ENCODE measurements around the gene KCTD16.

KCTD16 gene

DNA sequence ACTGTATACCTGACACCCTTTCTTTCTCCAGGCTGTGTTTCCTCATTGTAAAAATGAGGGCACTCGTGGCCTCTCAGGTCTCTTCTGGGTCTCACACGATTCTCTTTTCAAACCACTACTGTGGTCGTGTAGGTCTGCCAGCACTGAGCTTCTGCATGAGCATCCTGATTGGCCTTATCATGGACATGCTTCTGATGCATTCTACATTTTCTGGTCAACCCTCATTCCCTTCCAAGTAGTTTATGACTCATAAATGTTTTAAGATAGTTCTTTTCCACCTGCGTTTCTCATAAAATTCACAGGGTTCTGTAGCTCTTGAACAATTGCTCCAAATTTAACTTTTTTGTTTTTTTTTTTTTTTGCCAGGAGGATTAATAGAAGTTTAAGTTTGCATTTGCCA, 294.8 kb downstream of the KCTD16 start:
- no peak for DNase-seq

DNA sequence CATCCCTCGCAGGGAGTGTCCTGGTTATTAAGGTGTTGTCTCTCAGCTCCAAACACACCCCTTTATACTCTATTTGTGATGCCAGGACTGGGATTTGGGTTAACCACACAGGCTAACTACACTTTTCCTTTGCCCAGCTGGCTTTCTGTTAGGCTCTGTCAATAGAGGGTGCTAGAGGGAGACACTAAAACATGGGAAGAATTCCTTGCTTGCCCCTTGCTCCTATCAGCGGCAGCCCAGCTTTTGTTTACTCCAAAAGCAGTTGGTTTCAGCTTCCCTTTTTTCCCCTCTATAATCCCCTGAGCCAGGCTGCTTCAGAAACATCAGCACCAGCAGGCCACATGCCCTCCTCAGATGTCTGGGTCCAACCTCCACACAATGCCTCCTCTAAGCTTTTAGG, 297.1 kb downstream of the KCTD16 start:
- DNase-seq: no peak

DNA sequence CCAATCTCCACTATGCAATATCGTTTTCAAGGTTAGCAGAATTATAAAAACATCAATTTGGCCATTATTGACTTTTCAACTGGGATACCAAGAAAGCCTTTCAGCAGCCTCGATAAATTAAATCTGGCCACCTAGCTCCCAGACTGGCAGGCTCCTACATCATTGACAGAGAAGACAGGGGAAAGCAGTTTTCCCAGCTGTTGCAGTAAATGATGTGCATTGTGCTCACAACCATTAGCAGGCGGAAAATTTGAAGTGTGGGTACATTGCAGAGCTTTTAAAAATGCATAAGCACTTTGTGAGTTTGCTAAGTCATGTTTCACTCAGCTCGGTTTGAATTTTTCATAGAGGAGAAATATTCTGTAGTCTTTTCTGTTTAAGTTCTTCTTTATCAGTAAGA, 297.9 kb downstream of the KCTD16 start:
- no peak for DNase-seq

DNA sequence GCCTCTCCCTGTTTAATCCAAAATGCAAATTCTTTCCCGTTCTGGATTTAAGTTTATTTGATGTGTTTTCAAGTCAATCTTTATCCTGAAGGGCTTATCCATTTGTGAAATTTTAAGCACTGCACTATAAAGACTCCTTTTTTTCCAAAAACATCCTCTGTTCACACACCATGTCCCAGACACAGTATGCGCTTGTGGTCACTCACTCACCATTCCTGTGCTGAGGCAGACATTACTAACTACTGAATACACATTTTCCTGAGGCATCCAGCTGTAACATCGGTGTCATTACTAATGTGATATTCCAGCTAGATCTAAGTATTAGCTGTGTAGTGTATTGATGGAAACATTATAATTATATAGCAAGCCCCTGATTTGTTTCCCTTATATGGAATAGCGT, 298.4 kb downstream of the KCTD16 start:
- DNase-seq: no peak

DNA sequence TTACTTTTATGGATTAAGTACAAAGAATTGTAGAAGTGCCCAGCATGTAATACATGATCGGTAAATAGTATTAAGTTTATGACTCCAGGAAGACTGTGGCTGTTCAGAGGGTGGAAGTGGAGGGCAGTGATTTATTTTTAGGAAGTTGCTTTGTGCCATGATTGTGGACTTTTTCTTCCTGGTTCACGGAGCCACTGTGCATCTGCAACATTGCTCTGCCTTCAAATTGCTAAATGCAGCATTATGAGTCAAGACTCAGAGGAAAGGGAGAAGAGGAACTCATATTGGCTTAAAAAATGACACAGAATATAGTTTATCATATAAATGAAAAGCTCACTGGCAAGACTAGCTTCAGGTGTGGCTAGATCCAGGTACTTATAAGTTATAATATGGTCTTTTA, 301.5 kb downstream of the KCTD16 start:
- DNase-seq: no peak

DNA sequence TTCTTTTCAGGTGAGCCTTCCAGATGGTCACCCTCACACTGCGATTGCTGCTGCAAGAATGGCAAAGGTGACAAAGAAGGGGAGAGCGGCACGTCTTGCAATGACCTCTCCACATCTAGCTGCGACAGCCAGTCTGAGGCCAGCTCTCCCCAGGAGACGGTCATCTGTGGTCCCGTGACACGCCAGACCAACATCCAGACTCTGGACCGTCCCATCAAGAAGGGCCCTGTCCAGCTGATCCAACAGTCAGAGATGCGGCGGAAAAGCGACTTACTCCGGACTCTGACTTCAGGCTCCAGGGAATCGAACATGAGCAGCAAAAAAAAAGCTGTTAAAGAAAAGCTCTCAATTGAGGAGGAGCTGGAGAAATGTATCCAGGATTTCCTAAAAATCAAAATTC, 303.0 kb downstream of the KCTD16 start:
- DNase-seq: no peak

DNA sequence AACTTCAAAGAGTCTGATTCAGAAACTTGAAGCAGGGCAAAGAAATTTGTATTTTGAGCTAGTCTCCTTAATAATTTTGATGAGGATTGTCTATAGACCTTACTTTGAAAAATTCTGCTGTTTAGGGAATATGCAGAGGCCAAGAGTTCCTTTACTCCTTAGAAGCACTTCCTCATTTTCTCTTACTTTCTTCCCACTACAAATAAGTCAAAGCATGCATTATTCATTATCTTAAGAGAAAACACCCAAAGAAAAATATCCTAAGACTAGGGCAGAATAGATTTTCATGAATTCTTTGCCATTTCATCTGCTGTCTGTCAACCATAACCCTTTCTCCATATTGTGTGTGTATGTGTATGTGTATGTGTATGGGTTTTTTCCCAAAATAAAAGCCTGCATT, 307.9 kb downstream of the KCTD16 start:
- no peak for DNase-seq

DNA sequence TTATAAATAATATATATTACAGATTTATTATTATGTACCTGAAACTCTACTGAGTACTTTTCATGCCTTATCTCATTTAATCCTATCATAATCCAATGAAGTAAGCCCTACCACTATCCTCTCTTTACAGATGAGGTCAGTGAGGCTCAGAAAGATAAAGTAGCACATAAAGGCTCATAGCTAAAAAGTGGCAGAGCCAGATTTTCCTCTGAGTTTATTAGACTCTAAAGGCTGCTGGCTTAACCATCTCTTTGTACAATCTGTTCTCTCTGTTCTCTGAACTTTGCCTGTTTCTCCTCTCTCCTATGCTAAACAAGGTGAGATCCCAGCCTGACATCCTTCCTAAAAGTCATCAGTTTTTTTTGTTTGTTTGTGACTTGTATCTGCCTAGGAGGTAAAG, 311.2 kb downstream of the KCTD16 start:
- no peak for DNase-seq

DNA sequence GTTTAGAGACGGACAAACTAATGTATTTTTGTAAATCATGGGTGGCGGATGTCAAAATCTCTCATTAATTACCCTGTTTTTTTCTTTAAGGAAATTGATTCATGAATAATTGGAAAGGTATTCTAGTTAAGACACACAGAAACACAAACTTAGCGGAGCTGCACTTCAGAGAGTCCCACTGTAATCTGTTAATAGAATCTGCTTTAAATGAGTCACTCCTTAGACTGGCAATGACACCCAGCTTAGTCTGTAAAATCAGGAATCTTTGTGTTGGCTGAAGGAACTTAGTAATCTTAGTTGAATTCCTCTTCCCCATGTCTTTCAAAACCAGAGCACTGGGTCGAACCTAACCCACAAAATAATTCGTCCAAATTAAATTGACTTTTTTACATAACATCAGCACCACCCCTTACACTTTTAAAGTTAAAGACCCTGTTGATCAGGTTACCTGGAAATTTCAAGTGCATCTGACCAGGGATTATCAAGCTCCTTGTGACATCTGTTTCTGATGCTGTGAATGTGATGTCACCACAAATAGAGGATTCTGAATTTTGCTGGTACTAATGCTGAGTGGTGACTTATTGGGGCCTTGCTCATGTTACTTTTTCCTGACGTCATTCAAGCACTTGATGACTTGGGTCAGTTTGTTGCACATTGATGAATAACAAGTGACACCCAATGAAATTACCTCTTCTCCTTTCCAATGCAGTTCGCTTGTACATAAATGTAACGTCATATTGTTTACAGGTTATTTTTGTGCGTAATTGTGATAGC, 313.6 kb downstream of the KCTD16 start:
- no peak for DNase-seq

DNA sequence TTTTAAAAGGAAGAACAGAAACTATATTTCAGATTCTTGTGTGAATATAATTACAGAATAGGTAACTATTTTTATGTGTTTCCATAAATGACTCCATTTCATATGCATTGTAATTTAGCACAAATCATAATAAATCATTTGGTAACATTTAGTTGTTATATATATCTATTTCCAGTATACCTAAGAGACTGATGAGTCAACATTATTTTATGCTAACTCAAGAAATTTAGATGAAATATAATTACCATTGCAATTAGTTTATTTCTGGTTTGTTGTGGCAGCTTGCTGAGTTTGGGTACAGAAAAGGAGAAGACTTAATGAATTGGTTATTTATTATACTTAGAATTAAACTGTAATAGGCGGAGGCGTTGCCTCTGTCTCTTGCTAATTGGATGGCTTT, 314.9 kb downstream of the KCTD16 start:
- no peak for DNase-seq

DNA sequence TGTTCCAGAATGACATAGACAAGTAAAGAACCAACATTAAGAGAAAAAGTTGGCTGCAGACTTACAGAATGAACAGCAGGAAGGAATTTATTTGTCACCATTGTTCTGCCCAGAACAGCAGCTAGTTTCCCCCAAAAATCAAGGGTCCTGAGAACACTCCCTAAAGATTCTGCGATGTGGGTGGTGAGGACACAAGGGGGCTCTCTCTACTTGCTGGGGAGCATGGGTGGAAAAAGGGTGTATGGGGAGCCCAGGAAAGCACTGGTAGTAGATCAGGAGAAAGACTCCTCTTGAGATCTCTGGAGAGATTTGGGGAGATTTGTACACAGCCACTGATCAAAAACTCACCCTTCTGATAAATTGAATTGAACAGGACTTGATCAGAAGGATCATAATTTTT, 316.5 kb downstream of the KCTD16 start:
- DNase-seq: no peak

DNA sequence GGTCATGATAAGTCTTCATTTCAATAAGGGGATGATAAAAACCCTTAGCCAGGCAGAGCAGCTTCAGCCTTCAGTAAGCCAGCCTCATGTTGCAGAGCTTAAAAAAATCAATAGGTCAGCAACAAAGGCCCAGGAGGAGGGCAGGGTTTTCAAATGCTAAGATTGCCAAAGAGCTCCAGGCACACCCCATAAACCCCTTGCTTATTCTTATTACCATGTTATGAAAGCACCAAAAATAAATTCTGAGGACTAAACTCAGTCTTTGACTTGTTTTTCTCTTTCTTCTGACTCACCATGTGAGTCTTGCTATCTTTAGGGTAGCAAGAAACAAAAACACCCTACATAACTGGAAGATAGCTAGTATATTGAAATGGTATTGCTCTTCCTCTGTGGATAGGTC, 317.1 kb downstream of the KCTD16 start:
- DNase-seq: no peak

DNA sequence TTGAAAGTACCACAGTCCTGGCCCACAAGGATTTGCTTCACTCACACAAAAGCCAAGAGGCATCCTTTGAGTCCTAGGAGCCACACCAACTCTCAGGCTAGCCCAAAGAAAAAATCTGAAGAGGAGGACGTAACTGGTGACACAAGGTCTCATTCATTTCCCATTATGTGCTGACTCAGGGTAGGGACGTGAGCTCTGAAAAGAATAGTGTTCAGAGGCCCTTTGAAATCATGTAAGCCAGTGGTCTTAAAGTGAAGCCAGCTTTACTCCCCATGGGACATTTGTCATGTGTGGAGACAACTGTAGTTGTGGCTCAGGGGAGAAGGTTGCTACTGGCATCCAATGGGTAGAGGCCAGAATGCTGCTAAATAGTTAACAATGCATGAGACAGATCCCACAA, 332.4 kb downstream of the KCTD16 start:
- no peak for DNase-seq

DNA sequence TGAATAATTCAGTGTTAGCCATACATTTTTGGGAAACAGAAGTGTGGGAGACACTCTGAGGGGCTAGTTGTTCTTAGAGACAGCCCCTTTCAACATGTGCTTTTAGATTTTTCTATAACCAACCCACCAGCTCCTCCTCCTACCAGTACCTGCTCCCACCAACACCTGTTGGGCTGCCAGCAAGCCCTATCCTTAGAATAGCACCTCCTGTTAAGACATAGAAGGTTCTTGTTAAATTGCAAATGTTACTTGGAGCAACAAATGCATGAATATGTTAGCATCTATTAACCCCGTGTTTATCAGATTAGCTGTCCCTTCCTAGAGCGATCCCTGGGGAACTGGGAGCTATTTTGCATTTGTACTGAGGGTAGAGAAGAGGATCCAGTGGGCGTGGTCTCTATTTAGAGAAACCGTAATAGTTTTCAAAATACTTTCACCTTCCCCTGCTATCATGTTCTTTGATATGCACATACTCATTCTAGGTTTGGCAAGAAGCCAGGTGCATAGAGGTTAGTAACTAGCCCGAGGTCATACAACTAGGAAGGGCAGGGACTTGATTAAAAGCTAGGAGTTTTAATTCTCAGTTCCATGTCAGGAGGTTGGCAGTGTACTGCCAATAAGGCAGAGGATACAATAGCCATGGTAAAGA, 334.4 kb downstream of the KCTD16 start:
- DNase-seq: no peak

DNA sequence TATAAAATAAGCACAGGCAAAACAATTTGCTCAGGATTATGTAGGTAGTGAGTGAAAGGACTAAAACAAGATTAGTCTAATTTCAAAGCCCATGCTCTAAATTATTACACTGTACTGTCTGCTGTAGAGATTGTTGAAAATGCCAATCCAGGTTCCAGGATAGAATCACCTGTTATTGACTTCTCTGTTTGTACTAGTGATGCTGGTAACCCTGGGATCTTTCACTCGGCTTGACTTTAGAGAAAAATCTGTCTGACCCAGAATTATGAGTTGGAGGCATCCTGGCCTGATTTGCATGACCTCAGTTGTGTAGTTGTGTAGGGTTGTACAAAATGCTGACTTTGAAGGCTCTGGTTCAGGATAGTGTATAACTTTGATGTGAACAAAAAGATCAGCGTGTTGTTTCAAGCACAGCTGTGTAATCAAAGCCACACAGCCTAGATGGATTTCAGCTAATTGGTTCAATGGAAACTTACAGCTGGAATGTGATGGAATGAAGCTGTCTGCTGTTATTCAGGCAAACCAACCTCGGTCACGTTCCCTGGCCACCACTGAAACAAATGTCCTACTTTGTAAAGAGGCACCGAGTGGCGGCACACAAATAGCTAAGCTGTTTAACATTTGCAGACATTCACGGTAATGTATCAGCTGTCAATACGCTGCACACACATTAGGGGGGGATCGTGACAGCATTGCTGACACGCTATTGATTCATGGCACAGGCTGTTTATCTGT, 340.3 kb downstream of the KCTD16 start:
- DNase-seq: no peak

DNA sequence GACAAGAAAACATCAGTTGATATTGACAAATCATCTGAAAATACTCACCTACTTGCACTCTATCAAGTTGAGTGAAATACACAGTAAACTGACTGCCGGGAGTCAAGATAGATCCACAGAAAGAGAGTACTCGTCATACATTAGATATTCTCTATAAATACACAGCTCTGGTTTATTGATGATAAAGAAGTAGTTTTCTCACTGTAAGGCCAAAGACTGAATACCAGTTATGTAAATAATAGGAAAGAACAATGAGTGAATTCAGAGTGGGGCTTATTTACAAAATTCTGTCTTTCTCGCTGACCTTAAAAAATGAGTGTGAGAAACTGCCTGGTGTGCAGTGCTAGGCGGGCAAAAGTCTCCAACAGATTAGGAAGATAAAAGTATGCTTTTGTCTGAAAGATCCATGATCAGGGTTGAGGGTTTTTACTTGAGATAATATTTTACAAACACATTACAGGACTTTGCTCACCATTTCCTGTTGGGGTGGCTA, 341.0 kb downstream of the KCTD16 start:
- DNase-seq: no peak

DNA sequence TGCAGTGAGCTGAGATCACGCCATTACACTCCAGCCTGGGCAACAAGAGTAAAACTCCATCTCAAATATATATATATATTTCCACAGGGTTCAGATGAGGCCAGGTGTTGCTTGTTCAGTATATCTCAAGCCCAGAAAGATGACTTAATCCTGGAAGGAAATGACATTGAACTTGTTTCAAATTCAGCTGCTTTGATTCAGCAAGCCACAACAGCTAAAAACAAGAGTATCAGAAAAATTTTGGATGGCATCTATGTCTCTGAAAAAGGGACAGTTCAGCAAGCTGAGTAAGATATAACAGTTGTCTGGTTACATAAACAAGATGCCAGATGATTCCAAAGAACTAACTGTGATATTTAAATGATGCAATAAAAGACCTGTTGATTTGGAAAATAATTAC, 352.0 kb downstream of the KCTD16 start:
- DNase-seq: no peak

DNA sequence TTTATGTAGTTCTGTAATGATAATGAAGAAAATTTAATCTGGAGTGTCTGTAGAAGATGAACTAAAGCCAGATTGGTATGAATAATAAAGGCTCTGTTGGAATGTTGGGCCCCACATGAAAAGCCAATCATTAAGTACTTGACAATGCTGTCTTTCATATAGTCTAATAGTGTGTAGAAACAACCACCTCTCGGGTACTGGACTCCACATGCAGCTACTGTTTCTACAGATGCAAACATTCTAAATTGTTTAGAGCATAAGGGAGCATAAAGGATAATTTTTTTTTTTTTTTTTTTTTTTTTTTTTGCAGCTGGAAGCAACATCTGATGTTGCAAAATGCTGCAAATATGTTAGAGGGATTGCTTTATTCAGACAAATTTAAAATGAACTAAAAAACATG, 354.3 kb downstream of the KCTD16 start:
- DNase-seq: no peak

DNA sequence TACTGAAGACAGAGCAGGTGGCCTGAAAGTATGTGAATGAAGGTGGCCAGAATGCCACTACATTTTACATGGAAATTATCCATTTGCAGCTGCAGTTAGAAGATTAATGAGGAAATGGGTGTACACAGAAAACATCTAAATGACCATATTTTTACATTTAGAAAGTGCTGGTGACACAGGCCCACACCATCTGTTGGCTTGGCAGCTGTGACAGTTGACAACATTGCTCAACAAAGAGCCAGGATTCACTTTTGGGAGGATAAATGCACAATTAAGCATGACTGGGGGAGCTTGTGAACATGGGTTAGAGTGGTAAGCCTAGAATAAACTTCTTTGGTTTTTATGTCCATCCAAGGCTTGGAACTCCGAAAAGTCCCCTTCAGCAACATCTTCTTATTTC, 360.5 kb downstream of the KCTD16 start:
- DNase-seq: no peak

All from CD4-positive, alpha-beta T cell treated with Interleukin-1 beta for 1 hour (primary cell).